ENCODE data around the gene KLK8. TPM values are rescaled to one million over a fixed set of nuclear protein-coding genes. Genes with fewer than 3 reads are reported as not detected.

Gene KLK8, protein sequence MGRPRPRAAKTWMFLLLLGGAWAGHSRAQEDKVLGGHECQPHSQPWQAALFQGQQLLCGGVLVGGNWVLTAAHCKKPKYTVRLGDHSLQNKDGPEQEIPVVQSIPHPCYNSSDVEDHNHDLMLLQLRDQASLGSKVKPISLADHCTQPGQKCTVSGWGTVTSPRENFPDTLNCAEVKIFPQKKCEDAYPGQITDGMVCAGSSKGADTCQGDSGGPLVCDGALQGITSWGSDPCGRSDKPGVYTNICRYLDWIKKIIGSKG
- polyA plus RNA-seq (ENCODE audit: insufficient read length in 3 of 3) = 1 to 10 TPM; 1.2 to 1.9 (median 1.4) TPM

DNA sequence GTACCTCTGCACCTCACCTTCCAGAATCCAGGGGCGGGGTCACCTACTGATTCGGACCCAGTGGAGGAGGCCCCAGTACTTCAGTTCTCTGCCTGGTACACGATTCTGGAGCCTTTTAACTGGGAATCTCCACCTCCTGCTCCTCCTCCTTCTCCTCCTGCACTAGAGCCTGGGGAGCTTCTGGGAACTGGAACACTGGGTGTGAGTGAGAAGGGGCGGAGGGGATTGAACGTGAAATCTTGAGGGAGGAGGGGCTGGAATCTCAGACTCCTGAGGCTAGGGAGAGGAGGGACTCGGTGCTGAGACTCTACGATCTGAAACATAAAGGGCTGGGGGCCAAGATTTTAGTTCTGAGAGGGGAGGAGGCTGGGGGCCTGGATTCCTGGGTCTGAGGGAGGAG, at the start of gene KLK8:
TSS of gene KLK8 (minus strand) at position 90 of the 400 bp plus-strand sequence. CDS start 437 bp downstream, outside the sequence.
- no peak for DNase-seq (ENCODE audit: low read depth in 3 of 3, low spot score in 2 of 3)

DNA sequence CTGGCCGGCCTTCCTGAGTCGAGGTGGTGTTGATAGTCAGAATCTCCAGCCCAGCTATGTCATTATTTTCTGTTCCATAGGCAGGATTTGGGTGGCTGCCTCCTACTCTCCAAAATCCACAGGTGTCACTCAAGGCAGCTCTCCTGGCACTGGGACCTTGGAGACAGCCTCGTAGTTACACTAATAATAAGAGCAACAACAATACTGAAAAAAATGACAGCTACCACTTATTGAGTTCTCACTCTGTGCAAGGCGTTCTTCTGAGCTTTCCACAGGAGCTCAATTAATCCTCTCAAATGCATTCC, 45.6 kb upstream of the KLK8 start:
- DNase-seq (ENCODE audit: low read depth in 3 of 3, low spot score in 2 of 3) = no peak

DNA sequence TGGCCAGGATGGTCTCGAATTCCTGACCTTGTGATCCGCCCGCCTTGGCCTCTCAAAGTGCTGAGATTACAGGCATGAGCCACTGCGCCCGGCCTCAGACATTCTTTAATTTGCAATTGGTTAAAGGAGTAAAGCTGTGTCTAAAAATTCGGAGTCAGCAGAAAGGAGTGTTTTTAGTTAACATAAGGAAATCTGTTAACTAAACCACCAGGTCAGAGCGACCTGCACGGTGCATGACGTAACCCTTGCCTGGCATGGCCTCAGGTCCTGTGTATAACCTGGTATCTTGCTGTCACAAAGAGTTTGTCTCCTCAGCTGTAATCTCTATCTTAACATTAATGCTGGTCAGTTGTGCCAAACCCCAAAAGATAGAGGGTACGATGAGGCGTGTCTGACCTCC, 42.9 kb upstream of the KLK8 start:
- no peak for DNase-seq (ENCODE audit: low read depth in 3 of 3, low spot score in 2 of 3)

DNA sequence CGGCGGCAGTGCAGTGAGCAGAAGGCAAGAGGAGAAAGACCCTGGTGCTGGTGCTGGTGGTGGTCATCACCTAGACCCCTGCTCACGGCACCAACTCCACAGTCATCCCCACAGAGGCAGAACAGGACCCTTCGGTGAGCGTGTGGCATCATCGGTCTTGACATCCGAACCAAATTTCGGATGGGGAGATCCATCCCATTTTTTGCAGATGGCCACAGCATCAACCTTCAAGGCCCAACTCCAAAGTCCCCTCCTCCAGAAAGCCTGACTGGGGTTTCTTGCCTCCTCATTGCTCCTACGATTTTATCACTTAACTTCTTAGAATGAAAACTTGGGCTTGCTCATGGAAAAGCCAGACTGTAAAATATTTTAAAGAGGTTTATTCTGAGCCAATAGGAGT, 42.1 kb upstream of the KLK8 start:
- no peak for DNase-seq (ENCODE audit: low read depth in 3 of 3, low spot score in 2 of 3)

DNA sequence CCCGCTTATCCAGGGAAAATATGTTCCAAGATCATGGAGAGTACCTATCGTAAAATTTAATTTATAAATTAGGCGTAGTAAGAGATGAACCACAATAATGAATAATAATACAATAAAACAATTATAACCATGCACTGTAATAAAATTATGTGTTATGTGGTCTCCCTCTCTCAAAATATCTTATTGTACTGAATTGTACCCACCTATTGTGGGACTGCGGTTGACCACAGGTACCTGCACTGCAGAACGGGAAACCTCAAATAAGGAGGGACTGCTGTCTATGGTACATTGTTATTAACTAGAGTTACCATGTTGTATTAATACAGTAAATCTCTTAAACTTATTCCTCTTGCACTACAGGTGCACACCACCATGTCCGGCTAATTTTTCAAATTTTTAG, 38.7 kb upstream of the KLK8 start:
- DNase-seq (ENCODE audit: low read depth in 3 of 3, low spot score in 2 of 3) = no peak

DNA sequence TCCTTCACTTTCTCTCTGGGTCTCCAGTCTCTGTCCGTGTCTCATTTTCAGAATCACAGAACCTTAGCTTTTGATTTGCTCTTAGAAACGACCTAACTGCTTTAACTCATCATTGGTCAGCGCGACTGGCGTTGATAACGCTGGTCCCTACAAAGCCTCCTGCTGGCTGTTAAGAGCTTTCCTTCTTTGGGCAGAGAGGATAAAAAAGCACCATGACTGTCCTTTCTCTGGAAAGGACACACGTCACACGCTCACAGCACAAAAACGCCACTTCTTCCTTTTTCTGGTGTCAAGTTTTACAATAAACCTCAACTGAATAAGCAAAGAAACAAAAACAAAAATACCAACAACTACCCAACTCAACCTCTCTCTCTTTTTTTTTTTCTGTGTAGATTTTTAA, 35.1 kb upstream of the KLK8 start:
- no peak for DNase-seq (ENCODE audit: low read depth in 3 of 3, low spot score in 2 of 3)

DNA sequence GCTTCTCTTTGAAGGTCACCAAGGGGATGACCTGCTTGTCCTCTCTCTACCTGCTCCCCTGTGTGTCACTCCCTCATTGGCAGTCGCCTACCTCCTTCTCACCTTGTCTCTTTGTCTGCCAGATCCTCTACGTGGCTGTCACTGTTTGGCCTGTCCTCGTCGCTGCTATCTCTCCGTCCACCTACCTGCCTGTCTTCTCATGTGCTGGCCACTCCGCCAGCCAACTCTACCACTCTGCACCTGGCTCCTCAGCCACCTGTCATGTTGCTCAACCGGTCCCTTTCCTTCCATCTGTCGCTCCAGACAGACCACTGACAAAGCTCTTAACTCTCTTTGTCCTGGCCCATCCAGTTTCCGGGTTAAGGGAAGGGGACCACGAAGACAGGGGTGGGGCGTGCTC, 33.3 kb upstream of the KLK8 start, which contains the start of gene KLK12:
TSS of gene KLK12 (minus strand) at position 299 of the 400 bp plus-strand sequence. CDS start 381 bp downstream, outside the sequence.
- DNase-seq (ENCODE audit: low read depth in 3 of 3, low spot score in 2 of 3) = no peak

DNA sequence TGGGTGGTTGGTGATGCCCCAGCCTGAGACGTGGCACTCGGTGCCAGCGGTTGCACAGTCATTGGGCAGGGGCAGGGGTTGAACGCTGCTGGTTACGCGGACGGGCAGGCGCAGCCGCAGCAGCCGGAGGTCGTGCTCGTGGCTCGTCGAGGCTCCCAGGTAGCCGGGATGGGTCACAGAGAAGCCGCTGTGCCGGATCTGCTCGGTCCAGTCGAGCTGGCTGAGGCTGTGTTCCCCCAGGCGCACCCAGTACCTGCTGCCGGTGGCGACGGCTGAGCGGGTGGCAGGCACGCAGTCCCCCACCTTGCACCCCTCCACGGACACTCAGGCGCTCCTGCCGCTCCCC, 30.4 kb upstream of the KLK8 start:
- no peak for DNase-seq (ENCODE audit: low read depth in 3 of 3, low spot score in 2 of 3)

DNA sequence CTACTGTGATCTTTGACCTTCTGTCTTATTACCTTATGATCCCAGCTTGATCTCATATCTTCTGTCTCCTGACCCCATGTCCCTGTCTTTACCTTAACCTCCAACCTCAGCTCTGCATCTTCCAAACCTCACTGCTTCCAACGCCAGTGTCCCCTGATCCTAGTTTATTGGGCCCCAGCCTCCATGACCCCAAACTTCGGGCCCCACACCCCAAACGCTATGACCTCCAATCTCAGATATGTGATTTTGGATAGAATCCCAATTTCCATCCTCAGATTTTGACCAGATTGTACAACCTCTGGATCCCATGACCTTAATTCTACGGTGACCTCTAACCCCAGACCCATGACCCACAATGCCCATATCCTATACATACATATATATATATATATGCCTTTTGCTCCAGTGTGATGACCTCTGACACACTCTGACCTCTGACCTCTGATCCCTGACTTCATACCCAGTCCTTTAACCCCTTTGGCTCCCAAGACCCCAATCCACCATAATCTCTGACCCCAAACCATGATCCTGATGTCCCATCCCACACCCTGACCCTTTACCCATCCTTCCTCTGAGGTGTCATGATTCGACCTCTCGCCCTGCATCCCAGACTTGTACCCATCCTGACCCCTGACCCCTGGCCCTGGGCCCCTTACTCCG, 29.9 kb upstream of the KLK8 start:
- no peak for DNase-seq (ENCODE audit: low read depth in 3 of 3, low spot score in 2 of 3)

DNA sequence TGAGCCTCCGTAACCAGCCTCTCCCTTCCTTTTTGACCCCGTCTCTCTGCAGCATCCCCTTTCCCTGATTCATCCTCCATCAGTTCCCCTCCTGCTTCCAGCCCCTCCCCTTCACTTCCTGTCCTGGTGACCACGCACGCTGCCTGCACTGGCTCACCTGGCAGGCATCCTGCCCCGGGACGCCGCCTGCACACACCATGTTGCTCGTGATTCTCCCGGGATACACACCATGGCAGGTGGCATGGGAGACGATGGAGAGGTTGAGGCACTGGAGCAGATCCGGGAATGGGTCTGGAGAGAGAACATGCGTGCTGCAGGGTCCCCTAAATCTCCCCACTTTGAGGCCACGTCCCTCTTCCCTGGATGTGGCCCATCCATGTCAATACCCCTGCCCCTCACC, 29.2 kb upstream of the KLK8 start:
- no peak for DNase-seq (ENCODE audit: low read depth in 3 of 3, low spot score in 2 of 3)

DNA sequence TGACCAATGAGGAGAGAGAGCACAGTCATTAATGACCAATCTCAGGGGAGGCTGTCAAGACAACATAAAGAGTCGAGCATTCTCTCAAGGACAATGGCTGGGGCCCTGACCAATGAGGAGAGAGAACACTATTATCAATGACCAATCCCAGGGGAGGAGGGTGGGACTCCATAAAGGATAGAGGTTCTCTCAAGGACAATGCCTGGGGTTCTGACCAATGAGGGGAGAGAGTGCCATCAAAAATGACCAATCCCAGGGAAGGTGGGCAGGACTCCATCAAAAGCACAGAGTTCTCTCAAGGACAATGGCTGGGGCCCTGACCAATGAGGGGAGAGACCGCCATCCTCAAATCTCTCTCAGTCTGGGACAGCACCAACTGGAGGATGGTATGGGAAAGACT, 28.3 kb upstream of the KLK8 start:
- no peak for DNase-seq (ENCODE audit: low read depth in 3 of 3, low spot score in 2 of 3)

DNA sequence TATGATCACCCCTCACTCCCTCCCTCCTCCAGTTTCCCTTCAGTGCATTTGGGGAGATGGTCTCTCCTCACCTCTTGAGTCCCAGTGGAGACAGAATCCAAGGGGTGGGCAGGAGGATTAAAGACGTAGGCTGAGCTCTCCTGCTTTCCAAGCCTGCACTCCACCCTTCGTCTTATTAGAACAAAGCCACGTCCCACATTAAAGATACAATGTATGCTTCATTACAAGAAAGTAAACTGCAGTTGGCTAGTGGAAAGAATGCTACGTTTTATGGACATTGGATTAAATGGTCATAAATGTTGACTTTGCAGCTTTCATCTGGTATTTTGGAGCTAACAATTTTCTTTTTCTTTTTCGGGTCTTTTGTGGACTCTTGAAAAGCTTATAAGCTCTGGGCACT, 26.5 kb upstream of the KLK8 start:
- DNase-seq (ENCODE audit: low read depth in 3 of 3, low spot score in 2 of 3) = no peak

DNA sequence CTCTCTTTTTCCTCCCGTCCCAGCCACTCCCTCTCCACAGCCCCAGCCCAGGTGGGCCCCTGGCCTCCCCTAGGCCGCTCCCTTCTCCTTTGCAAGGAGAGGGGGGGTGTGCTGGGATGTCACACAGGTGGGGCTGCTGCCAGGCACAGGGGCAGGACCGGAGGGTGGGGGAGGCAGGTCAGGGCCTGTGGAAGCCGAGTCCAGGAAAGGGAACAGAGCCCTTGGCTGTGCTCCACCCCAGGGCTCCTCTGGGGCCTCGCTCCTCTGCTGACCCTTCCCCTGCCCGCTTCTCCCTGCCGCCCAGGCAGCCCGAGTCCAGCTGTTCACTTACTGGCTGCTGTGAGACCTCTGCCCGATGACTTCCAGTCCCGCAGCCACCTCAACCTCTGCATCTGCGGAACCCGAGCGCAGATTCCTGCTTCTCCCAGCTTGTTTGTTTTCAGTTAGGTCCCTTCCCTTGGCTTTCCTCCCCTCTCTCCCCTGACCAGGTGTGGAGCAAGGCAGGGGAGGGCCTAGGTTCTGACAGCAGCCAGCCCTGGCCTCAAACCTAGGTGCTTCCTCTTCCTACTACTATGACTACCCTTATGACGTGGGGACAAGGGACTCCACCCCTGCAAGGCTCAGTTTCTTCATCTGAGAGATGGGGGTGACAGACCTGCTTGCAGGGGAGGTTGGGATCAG, 25.9 kb upstream of the KLK8 start:
- DNase-seq (ENCODE audit: low read depth in 3 of 3, low spot score in 2 of 3) = no peak

DNA sequence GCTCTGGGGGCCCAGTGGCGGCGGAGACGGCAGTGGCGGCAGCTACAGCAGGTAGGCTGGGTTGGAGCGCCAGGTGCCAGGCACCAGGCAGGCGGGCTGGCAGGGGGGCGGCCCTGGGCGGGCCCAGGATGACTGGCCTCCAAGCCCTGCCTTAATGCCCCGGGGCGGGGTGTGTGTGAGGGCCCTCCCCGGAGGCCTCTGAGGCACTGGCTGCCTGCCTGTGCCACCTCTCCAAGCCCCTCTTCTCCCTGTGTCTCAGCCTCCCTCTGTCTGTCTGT, 25.1 kb upstream of the KLK8 start, which contains the start of gene KLK11:
TSS of gene KLK11 (minus strand) at position 63 of the 278 bp plus-strand sequence. CDS start 985 bp downstream, outside the sequence.
- DNase-seq (ENCODE audit: low read depth in 3 of 3, low spot score in 2 of 3) = no peak

DNA sequence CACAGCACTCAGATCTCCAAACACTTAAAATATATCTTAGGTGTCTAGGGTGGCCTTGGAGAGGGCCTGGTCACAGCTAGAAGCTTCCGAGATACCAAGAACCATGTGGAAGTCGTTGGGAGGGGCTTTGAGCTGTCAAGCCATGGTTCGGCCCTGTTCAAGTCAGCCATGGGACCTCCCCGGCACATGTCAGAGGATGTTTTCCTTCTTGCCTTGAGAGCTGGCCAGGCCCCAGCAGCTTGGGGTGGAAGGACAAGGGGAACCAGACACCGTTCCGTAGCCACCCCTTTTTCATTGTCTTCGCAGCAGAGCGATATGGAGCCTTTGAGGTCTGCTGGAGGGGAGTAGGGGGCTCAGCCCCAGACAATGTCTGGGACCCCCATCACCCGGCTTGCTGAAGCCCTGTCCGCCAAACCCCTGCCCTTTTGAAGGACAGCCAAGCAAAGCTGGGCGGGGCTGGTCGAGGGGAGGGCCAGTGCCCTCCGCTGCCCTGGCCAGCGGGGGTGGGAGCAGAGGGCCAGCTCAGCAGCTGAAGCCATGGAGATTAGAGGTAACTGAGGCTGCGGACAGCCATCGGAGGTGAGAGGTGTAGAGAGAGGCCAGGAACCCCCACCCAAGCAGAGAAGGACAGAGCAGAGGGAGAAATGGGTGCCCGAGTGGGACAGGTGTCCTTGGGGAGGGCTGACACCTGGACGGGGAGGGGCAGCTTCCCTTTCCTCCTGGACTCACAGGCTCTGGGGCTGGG, 24.6 kb upstream of the KLK8 start:
- DNase-seq (ENCODE audit: low read depth in 3 of 3, low spot score in 2 of 3) = no peak

DNA sequence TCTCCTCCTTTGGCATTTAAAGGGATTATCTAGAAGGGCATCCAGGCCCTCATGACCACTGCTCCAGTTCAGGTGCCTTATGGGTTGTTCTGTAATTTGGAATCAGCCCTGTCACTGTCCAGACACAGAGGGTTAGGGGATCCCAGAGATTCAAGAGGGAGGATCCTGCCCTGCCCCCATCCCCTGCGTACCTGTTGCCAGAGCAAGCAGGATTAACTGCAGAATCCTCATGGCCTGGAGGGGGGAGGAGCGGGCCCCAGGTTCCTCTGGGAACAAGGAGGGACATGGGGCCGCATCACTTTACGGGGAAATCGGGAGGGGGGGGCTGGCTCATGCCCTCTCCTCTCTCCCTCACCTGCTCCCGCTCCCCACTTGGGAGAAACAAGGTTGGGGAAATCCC, 24.0 kb upstream of the KLK8 start:
- no peak for DNase-seq (ENCODE audit: low read depth in 3 of 3, low spot score in 2 of 3)

DNA sequence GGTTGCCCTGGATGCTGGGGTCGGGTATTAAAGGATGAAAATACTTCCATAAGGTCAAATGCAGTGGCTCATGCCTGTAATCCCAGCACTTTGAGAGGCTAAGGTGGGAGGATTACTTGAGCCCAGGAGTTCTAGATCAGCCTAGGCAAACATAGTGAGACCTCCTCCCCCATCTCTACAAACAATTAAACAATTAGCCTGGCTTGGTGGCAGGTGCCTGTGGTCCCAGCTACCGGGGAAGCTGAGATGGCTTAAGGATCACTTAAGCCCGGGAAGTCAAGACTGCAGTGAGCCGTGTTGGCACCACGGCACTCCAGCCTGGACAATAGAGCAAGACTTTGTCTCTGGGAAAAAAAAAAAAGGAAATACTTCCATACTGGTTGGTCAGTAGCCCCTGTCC, 23.5 kb upstream of the KLK8 start:
- DNase-seq (ENCODE audit: low read depth in 3 of 3, low spot score in 2 of 3) = no peak

DNA sequence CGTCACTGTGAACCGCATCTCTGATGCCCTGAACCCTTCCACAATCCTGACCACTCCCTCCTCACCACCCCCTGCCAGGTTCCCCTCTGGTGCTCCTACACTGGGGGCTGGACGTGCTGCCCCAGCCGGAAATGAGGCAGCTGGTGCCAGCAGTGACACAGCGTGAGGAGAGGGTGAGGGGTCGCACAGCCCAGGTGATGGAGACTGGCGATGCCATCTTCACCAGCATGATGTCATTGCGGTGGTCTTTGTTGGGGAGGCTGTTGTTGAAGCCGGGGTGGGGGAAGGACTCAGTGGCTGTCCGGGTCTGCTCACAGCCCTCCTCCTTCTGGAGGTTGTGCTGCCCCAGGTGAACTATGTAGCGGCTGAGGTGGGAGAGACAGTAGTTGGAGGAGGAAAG, 22.5 kb upstream of the KLK8 start:
- no peak for DNase-seq (ENCODE audit: low read depth in 3 of 3, low spot score in 2 of 3)

DNA sequence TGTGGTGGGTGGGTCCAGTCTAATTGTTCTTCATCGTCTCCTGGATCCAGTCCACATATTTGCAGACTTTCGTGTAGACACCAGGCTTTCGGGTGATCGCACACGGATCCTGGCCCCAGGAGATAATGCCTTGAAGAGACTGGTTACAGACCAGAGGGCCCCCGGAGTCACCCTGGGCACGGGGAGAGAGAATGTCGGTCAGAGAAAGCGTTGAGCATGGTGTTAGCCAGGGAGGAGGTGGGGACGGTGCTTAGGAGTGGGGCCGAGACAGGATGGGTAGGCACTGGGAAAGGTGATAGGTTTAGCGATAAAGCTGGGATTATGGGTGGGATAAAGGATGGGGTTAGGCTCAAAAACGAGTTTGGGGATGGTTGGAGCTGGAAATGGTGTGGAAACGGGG, 21.1 kb upstream of the KLK8 start:
- no peak for DNase-seq (ENCODE audit: low read depth in 3 of 3, low spot score in 2 of 3)

DNA sequence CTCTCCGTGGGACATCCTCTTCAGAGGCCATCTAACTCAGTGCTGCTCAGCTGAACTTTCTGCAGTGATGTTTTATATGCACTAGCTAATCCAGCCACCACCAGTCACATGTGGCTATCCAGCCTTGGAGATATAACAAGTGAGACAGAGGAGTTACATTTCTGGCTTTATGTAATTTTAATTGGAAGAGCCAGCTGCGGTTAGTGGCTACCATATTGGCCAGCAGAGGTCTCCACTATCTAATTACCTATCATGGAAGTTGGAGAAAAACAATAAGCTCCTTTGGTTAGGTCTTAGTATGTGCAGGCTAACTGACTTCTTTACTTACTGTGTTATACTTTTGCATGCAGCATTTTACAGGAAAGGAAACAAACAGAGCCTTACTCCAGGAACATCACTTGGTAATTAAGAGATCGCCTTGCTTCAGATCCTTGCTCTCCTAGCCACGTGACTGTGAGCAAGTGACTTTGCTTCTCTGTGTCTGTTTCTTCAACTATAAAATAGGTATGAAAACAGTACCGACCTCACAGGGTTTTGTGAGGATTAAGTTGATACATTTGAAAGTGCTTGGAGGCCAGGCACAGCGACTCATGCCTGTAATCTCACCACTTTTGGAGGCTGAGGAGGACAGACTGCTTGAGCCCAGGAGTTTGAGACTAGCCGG, 19.7 kb upstream of the KLK8 start:
- DNase-seq (ENCODE audit: low read depth in 3 of 3, low spot score in 2 of 3) = no peak

DNA sequence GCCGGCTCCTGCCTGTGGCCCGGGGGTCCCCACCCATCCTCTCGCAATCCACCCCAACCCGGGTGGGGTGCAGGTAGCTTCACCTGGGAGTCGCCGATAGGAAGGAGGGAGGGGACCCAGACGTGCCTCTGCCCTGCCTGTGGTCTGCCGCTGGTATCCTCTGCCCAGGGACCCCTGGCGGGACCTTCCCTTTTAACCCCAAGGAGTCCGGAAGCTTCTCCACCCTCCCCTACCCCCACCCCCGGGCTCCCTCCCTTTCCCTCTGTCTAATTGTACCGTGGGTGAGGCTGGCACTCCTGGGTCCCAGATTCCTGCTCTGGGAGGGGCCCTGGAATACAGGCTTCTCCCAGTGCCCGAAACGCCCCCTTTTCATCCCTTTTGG, 18.1 kb upstream of the KLK8 start, which contains the start of gene KLK10:
TSS of gene KLK10 (minus strand) at position 166 of the 382 bp plus-strand sequence. CDS start 579 bp downstream, outside the sequence.
- DNase-seq (ENCODE audit: low read depth in 3 of 3, low spot score in 2 of 3) = no peak

All from right renal cortex interstitium (tissue), 3 donors.